HL-60 (cell line): ENCODE results near the gene DNAH5.

Source experiments
- GABPA ChIP-seq: IDR thresholded peaks from 2 replicates; pipeline ENCODE4 v1.6.1; 2012; ENCODE audit warnings: low read depth
- POLR2AphosphoS5 ChIP-seq: IDR thresholded peaks from 2 replicates; pipeline ENCODE4 v1.6.1; 2012; ENCODE audit warnings: low read depth
- TF ChIP-seq, protein P1 (sequence below): IDR thresholded peaks from one replicate; pipeline ENCODE4 v1.5.1; 2011; ENCODE audit warnings: low read length, control low read depth, inconsistent platforms; ENCODE audit not compliant: insufficient read depth
- TF ChIP-seq, protein P2 (sequence below): IDR thresholded peaks from 2 replicates; pipeline ENCODE4 v1.6.1; 2012; ENCODE audit warnings: low read depth; ENCODE audit not compliant: insufficient replicate concordance

DNA sequence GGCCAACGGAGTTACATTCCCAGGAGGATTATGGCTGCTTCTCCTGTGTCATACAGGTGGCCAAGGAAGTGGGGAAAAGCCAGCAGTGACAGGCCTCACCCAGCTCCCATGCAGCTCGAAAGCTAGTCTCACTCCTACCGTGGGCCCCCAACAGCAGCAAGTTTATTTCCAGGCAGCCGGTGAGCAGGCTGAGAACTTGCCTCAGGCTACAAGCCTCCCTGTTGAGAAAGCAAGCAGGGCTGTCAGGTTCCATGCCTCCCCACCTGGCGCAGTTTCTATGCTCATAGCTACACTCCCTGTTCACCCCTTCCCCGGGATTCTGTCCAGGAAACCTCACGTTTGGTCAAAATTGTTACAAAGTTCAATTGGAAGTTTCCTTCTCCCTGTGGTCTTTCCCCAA lies 27.5 kb upstream of the DNAH5 start:
- TF ChIP-seq, protein P1, sequence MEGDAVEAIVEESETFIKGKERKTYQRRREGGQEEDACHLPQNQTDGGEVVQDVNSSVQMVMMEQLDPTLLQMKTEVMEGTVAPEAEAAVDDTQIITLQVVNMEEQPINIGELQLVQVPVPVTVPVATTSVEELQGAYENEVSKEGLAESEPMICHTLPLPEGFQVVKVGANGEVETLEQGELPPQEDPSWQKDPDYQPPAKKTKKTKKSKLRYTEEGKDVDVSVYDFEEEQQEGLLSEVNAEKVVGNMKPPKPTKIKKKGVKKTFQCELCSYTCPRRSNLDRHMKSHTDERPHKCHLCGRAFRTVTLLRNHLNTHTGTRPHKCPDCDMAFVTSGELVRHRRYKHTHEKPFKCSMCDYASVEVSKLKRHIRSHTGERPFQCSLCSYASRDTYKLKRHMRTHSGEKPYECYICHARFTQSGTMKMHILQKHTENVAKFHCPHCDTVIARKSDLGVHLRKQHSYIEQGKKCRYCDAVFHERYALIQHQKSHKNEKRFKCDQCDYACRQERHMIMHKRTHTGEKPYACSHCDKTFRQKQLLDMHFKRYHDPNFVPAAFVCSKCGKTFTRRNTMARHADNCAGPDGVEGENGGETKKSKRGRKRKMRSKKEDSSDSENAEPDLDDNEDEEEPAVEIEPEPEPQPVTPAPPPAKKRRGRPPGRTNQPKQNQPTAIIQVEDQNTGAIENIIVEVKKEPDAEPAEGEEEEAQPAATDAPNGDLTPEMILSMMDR, result no peak
- TF ChIP-seq POLR2AphosphoS5 (no peak), GABPA (no peak)
- TF ChIP-seq, protein P2, sequence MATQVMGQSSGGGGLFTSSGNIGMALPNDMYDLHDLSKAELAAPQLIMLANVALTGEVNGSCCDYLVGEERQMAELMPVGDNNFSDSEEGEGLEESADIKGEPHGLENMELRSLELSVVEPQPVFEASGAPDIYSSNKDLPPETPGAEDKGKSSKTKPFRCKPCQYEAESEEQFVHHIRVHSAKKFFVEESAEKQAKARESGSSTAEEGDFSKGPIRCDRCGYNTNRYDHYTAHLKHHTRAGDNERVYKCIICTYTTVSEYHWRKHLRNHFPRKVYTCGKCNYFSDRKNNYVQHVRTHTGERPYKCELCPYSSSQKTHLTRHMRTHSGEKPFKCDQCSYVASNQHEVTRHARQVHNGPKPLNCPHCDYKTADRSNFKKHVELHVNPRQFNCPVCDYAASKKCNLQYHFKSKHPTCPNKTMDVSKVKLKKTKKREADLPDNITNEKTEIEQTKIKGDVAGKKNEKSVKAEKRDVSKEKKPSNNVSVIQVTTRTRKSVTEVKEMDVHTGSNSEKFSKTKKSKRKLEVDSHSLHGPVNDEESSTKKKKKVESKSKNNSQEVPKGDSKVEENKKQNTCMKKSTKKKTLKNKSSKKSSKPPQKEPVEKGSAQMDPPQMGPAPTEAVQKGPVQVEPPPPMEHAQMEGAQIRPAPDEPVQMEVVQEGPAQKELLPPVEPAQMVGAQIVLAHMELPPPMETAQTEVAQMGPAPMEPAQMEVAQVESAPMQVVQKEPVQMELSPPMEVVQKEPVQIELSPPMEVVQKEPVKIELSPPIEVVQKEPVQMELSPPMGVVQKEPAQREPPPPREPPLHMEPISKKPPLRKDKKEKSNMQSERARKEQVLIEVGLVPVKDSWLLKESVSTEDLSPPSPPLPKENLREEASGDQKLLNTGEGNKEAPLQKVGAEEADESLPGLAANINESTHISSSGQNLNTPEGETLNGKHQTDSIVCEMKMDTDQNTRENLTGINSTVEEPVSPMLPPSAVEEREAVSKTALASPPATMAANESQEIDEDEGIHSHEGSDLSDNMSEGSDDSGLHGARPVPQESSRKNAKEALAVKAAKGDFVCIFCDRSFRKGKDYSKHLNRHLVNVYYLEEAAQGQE, result no peak
